BJ (cell line): Measurements from ENCODE around the gene THOC1. TPM values are rescaled to one million over a fixed set of nuclear protein-coding genes. Genes with fewer than 3 reads are reported as not detected.

ENCODE experiments used
- CTCF ChIA-PET: fragments of 350-600 bp; formaldehyde crosslinking; extraction: SDS; loops from one replicate; lab custom pipeline; 2021; ENCODE audit warnings: antibody characterized with exemption, inconsistent platforms; lab: Yijun Ruan, JAX
- POLR2A ChIA-PET: fragments of 300-600 bp; sonication (Branson Sonifier 250); formaldehyde crosslinking; extraction: SDS; loops from one replicate; lab custom pipeline; 2021; ENCODE audit warnings: antibody characterized with exemption; lab: Charles Lee
- DNase-seq: peaks from one replicate; pipeline ENCODE4 v3.0.0-alpha.2; 2011; ENCODE audit warnings: low read depth
- H3K27me3 ChIP-seq: 2 replicates; pipeline ENCODE4 v1.6.0; 2011; ENCODE audit warnings: low read length; ENCODE audit not compliant: control insufficient read depth, insufficient read depth
- H3K36me3 ChIP-seq: 2 replicates; pipeline ENCODE4 v1.5.1; 2011; ENCODE audit warnings: low read length; ENCODE audit not compliant: control insufficient read depth, insufficient read depth
- H3K4me3 ChIP-seq: 2 replicates; pipeline ENCODE4 v1.5.1; 2011; ENCODE audit warnings: low read depth, mild to moderate bottlenecking, control low read depth, low read length
- CTCF ChIP-seq: IDR thresholded peaks from 2 replicates; pipeline ENCODE4 v1.5.1; 2011; ENCODE audit warnings: low read depth, mild to moderate bottlenecking, control low read depth, inconsistent platforms, low read length, moderate library complexity; ENCODE audit not compliant: insufficient read depth
- polyA plus RNA-seq: library from polyadenylated mRNA; depleted of rRNA; stranded (reverse); fragments of >200 nt; gene quantifications from 2 replicates; pipeline ENCODE4 v1.2.3, GENCODE V29; 2011

Gene THOC1
- polyA plus RNA-seq, 1 experiment: 8.7 TPM

- no peak for TF ChIP-seq CTCF
- DNase-seq: no peak
- CTCF ChIA-PET: interaction anchor here (0.9 to 2.1 kb wide), 2 partner anchors 9 to 12 kb away, joined by 3 to 6 read pairs; no protein-coding TSS in a partner anchor
- POLR2A ChIA-PET: no interaction called here
- H3K36me3 ChIP-seq: peaks cover 7% of the 10 kb centered on the region; the same call in 1 of the 2 replicates
- H3K27me3 ChIP-seq: no peaks in the 10 kb centered on the region
- H3K4me3 ChIP-seq: no peak overlapping the region
Measured at GRCh38 chr18:253121-253520, 14.7 kb downstream of the THOC1 start.

GRCh38 chr18:251572-251971, 16.3 kb downstream of the THOC1 start:
- no peak overlapping the region for H3K4me3 ChIP-seq
- peaks cover 7% of the 10 kb centered on the region; the same call in 1 of the 2 replicates for H3K36me3 ChIP-seq
- CTCF ChIA-PET: no interaction called here
- TF ChIP-seq CTCF: no peak
- POLR2A ChIA-PET: no interaction called here
- H3K27me3 ChIP-seq: no peaks in the 10 kb centered on the region
- DNase-seq: no peak

GRCh38 chr18:250685-251084, 17.2 kb downstream of the THOC1 start:
- Histone ChIP-seq H3K27me3 (no peaks in the 10 kb centered on the region), H3K4me3 (no peak overlapping the region), H3K36me3 (peaks cover 7% of the 10 kb centered on the region; the same call in 1 of the 2 replicates)
- no peak for TF ChIP-seq CTCF
- ChIA-PET POLR2A (no interaction called here), CTCF (no interaction called here)
- DNase-seq: no peak

- POLR2A ChIA-PET: no interaction called here
Measured at GRCh38 chr18:248053-248452, 19.8 kb downstream of the THOC1 start.

GRCh38 chr18:245282-245847, 22.5 kb downstream of the THOC1 start:
- Histone ChIP-seq H3K27me3 (no peaks in the 10 kb centered on the region), H3K36me3 (peaks cover 2% of the 10 kb centered on the region; the same call in 1 of the 2 replicates), H3K4me3 (no peak overlapping the region)
- POLR2A ChIA-PET: no interaction called here
- no peak for DNase-seq
- no peak for TF ChIP-seq CTCF
- CTCF ChIA-PET: interaction anchor here (1.1 kb wide), 1 partner anchor 587 kb away, joined by 3 read pairs; no protein-coding TSS in a partner anchor

More at GRCh38 chr18:248053-248452, 19.8 kb downstream of the THOC1 start:
- TF ChIP-seq CTCF: no peak
- CTCF ChIA-PET: no interaction called here
- Histone ChIP-seq H3K27me3 (no peaks in the 10 kb centered on the region), H3K4me3 (no peak overlapping the region), H3K36me3 (peaks cover 5% of the 10 kb centered on the region; the same call in 1 of the 2 replicates)
- DNase-seq: no peak
